Measurements from ENCODE around the gene RIMS1.

RIMS1 gene

GRCh38 chr6:72272958-72273357 lies 386.6 kb downstream of the RIMS1 start:
- no peak overlapping the region for H3K9ac ChIP-seq (ENCODE audit: low read depth, low read length)
- H3K27ac ChIP-seq (ENCODE audit: low read depth, low read length) = no peak overlapping the region
- H3K36me3 ChIP-seq (ENCODE audit: control insufficient read depth, insufficient read depth, low read length) = no peaks in the 10 kb centered on the region
- H3K27me3 ChIP-seq (ENCODE audit: control insufficient read depth, insufficient read depth, low read length) = no peaks in the 10 kb centered on the region
- no peaks in the 10 kb centered on the region for H3K9me3 ChIP-seq (ENCODE audit: control insufficient read depth, insufficient read depth, low read length)
- H3K4me1 ChIP-seq (ENCODE audit: control insufficient read depth, insufficient read depth, low read length) = no peaks in the 10 kb centered on the region
- H3K4me3 ChIP-seq (ENCODE audit: low read depth, low read length) = no peak overlapping the region

- H3K4me3 ChIP-seq (ENCODE audit: low read depth, low read length) = no peak overlapping the region
- no peaks in the 10 kb centered on the region for H3K27me3 ChIP-seq (ENCODE audit: control insufficient read depth, insufficient read depth, low read length)
- H3K9ac ChIP-seq (ENCODE audit: low read depth, low read length) = no peak overlapping the region
- H3K27ac ChIP-seq (ENCODE audit: low read depth, low read length) = no peak overlapping the region
- H3K4me1 ChIP-seq (ENCODE audit: control insufficient read depth, insufficient read depth, low read length) = no peaks in the 10 kb centered on the region
- H3K36me3 ChIP-seq (ENCODE audit: control insufficient read depth, insufficient read depth, low read length) = no peaks in the 10 kb centered on the region
- no peaks in the 10 kb centered on the region for H3K9me3 ChIP-seq (ENCODE audit: control insufficient read depth, insufficient read depth, low read length)
Observed at GRCh38 chr6:72275888-72276287, 389.5 kb downstream of the RIMS1 start.

- no peaks in the 10 kb centered on the region for H3K4me1 ChIP-seq (ENCODE audit: control insufficient read depth, insufficient read depth, low read length)
- no peaks in the 10 kb centered on the region for H3K9me3 ChIP-seq (ENCODE audit: control insufficient read depth, insufficient read depth, low read length)
- H3K36me3 ChIP-seq (ENCODE audit: control insufficient read depth, insufficient read depth, low read length) = no peaks in the 10 kb centered on the region
- H3K27ac ChIP-seq (ENCODE audit: low read depth, low read length) = no peak overlapping the region
- H3K4me3 ChIP-seq (ENCODE audit: low read depth, low read length) = no peak overlapping the region
- no peak overlapping the region for H3K9ac ChIP-seq (ENCODE audit: low read depth, low read length)
- H3K27me3 ChIP-seq (ENCODE audit: control insufficient read depth, insufficient read depth, low read length) = no peaks in the 10 kb centered on the region
Observed at GRCh38 chr6:72282201-72282600, 395.9 kb downstream of the RIMS1 start.

- Histone ChIP-seq H3K27me3 (ENCODE audit: control insufficient read depth, insufficient read depth, low read length) (no peaks in the 10 kb centered on the region), H3K9me3 (ENCODE audit: control insufficient read depth, insufficient read depth, low read length) (no peaks in the 10 kb centered on the region), H3K4me1 (ENCODE audit: control insufficient read depth, insufficient read depth, low read length) (peaks cover 2% of the 10 kb centered on the region), H3K36me3 (ENCODE audit: control insufficient read depth, insufficient read depth, low read length) (no peaks in the 10 kb centered on the region), H3K9ac (ENCODE audit: low read depth, low read length) (no peak overlapping the region), H3K27ac (ENCODE audit: low read depth, low read length) (no peak overlapping the region), H3K4me3 (ENCODE audit: low read depth, low read length) (no peak overlapping the region)
Observed at GRCh38 chr6:72283571-72283970, 397.2 kb downstream of the RIMS1 start.

- no peak overlapping the region for H3K27ac ChIP-seq (ENCODE audit: low read depth, low read length)
- H3K9ac ChIP-seq (ENCODE audit: low read depth, low read length) = no peak overlapping the region
- peaks cover 8% of the 10 kb centered on the region for H3K4me1 ChIP-seq (ENCODE audit: control insufficient read depth, insufficient read depth, low read length)
- H3K27me3 ChIP-seq (ENCODE audit: control insufficient read depth, insufficient read depth, low read length) = no peaks in the 10 kb centered on the region
- H3K9me3 ChIP-seq (ENCODE audit: control insufficient read depth, insufficient read depth, low read length) = no peaks in the 10 kb centered on the region
- H3K36me3 ChIP-seq (ENCODE audit: control insufficient read depth, insufficient read depth, low read length) = no peaks in the 10 kb centered on the region
- no peak overlapping the region for H3K4me3 ChIP-seq (ENCODE audit: low read depth, low read length)
Observed at GRCh38 chr6:72286911-72287311, 400.6 kb downstream of the RIMS1 start.

- H3K4me1 ChIP-seq (ENCODE audit: control insufficient read depth, insufficient read depth, low read length) = peaks cover 8% of the 10 kb centered on the region
- H3K9me3 ChIP-seq (ENCODE audit: control insufficient read depth, insufficient read depth, low read length) = no peaks in the 10 kb centered on the region
- no peak overlapping the region for H3K4me3 ChIP-seq (ENCODE audit: low read depth, low read length)
- H3K27me3 ChIP-seq (ENCODE audit: control insufficient read depth, insufficient read depth, low read length) = no peaks in the 10 kb centered on the region
- H3K27ac ChIP-seq (ENCODE audit: low read depth, low read length) = no peak overlapping the region
- no peak overlapping the region for H3K9ac ChIP-seq (ENCODE audit: low read depth, low read length)
- H3K36me3 ChIP-seq (ENCODE audit: control insufficient read depth, insufficient read depth, low read length) = no peaks in the 10 kb centered on the region
Observed at GRCh38 chr6:72287801-72288200, 401.5 kb downstream of the RIMS1 start.

- Histone ChIP-seq H3K27ac (ENCODE audit: low read depth, low read length) (no peak overlapping the region), H3K36me3 (ENCODE audit: control insufficient read depth, insufficient read depth, low read length) (no peaks in the 10 kb centered on the region), H3K9me3 (ENCODE audit: control insufficient read depth, insufficient read depth, low read length) (no peaks in the 10 kb centered on the region), H3K4me3 (ENCODE audit: low read depth, low read length) (no peak overlapping the region), H3K27me3 (ENCODE audit: control insufficient read depth, insufficient read depth, low read length) (no peaks in the 10 kb centered on the region), H3K9ac (ENCODE audit: low read depth, low read length) (no peak overlapping the region), H3K4me1 (ENCODE audit: control insufficient read depth, insufficient read depth, low read length) (peaks cover 8% of the 10 kb centered on the region)
Observed at GRCh38 chr6:72288592-72288991, 402.2 kb downstream of the RIMS1 start.

GRCh38 chr6:72290620-72291019 lies 404.3 kb downstream of the RIMS1 start:
- no peak overlapping the region for H3K4me3 ChIP-seq (ENCODE audit: low read depth, low read length)
- peaks cover 8% of the 10 kb centered on the region for H3K4me1 ChIP-seq (ENCODE audit: control insufficient read depth, insufficient read depth, low read length)
- no peaks in the 10 kb centered on the region for H3K36me3 ChIP-seq (ENCODE audit: control insufficient read depth, insufficient read depth, low read length)
- H3K9ac ChIP-seq (ENCODE audit: low read depth, low read length) = no peak overlapping the region
- no peaks in the 10 kb centered on the region for H3K9me3 ChIP-seq (ENCODE audit: control insufficient read depth, insufficient read depth, low read length)
- H3K27me3 ChIP-seq (ENCODE audit: control insufficient read depth, insufficient read depth, low read length) = no peaks in the 10 kb centered on the region
- no peak overlapping the region for H3K27ac ChIP-seq (ENCODE audit: low read depth, low read length)

GRCh38 chr6:72296375-72296774 lies 410.0 kb downstream of the RIMS1 start:
- peaks cover 12% of the 10 kb centered on the region for H3K4me1 ChIP-seq (ENCODE audit: control insufficient read depth, insufficient read depth, low read length)
- H3K9me3 ChIP-seq (ENCODE audit: control insufficient read depth, insufficient read depth, low read length) = no peaks in the 10 kb centered on the region
- no peaks in the 10 kb centered on the region for H3K36me3 ChIP-seq (ENCODE audit: control insufficient read depth, insufficient read depth, low read length)
- no peak overlapping the region for H3K27ac ChIP-seq (ENCODE audit: low read depth, low read length)
- no peaks in the 10 kb centered on the region for H3K27me3 ChIP-seq (ENCODE audit: control insufficient read depth, insufficient read depth, low read length)
- no peak overlapping the region for H3K9ac ChIP-seq (ENCODE audit: low read depth, low read length)
- H3K4me3 ChIP-seq (ENCODE audit: low read depth, low read length) = no peak overlapping the region

GRCh38 chr6:72305971-72306370 lies 419.6 kb downstream of the RIMS1 start:
- Histone ChIP-seq H3K4me3 (ENCODE audit: low read depth, low read length) (no peak overlapping the region), H3K9me3 (ENCODE audit: control insufficient read depth, insufficient read depth, low read length) (no peaks in the 10 kb centered on the region), H3K36me3 (ENCODE audit: control insufficient read depth, insufficient read depth, low read length) (no peaks in the 10 kb centered on the region), H3K27me3 (ENCODE audit: control insufficient read depth, insufficient read depth, low read length) (no peaks in the 10 kb centered on the region), H3K27ac (ENCODE audit: low read depth, low read length) (no peak overlapping the region), H3K4me1 (ENCODE audit: control insufficient read depth, insufficient read depth, low read length) (no peaks in the 10 kb centered on the region), H3K9ac (ENCODE audit: low read depth, low read length) (no peak overlapping the region)

GRCh38 chr6:72316675-72317380 lies 430.5 kb downstream of the RIMS1 start:
- Histone ChIP-seq H3K36me3 (ENCODE audit: control insufficient read depth, insufficient read depth, low read length) (no peaks in the 10 kb centered on the region), H3K9ac (ENCODE audit: low read depth, low read length) (no peak overlapping the region), H3K9me3 (ENCODE audit: control insufficient read depth, insufficient read depth, low read length) (no peaks in the 10 kb centered on the region), H3K27ac (ENCODE audit: low read depth, low read length) (no peak overlapping the region), H3K27me3 (ENCODE audit: control insufficient read depth, insufficient read depth, low read length) (no peaks in the 10 kb centered on the region), H3K4me1 (ENCODE audit: control insufficient read depth, insufficient read depth, low read length) (no peaks in the 10 kb centered on the region), H3K4me3 (ENCODE audit: low read depth, low read length) (no peak overlapping the region)
